ENCODE data around the gene CERS1.

CERS1 gene, protein sequence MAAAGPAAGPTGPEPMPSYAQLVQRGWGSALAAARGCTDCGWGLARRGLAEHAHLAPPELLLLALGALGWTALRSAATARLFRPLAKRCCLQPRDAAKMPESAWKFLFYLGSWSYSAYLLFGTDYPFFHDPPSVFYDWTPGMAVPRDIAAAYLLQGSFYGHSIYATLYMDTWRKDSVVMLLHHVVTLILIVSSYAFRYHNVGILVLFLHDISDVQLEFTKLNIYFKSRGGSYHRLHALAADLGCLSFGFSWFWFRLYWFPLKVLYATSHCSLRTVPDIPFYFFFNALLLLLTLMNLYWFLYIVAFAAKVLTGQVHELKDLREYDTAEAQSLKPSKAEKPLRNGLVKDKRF

GRCh38 chr19:18895824-18896341 is at the start of gene CERS1:
Gene CERS1, minus strand, starts transcription at chr19:18896158. Its CDS starts 86 bp downstream, at chr19:18896072.
- no peak for DNase-seq

GRCh38 chr19:18945297-18945696 is 49.3 kb upstream of the CERS1 start:
- no peak for DNase-seq

DNA sequence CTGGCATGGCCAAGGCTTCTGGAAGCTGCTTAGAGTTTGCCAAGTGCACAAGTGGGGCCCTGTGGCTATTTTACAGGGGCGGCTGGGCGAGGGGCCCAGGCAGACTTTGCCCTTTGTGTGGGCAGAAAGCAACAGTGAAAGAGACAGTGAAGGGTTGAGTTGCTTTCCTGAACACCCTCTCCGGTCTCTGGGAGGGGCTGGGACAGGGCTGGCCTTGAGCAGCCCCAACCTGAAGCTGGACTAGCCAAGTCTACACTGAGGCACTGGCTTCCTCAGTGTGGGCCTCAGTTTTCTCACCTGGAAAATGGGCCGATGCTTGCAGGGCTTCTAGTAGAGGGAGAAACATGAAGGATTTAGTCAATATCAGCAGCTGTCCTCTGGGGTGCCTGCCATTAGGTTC is 47.5 kb upstream of the CERS1 start:
- no peak for DNase-seq

GRCh38 chr19:18942692-18943091 is 46.7 kb upstream of the CERS1 start:
- DNase-seq = no peak

DNA sequence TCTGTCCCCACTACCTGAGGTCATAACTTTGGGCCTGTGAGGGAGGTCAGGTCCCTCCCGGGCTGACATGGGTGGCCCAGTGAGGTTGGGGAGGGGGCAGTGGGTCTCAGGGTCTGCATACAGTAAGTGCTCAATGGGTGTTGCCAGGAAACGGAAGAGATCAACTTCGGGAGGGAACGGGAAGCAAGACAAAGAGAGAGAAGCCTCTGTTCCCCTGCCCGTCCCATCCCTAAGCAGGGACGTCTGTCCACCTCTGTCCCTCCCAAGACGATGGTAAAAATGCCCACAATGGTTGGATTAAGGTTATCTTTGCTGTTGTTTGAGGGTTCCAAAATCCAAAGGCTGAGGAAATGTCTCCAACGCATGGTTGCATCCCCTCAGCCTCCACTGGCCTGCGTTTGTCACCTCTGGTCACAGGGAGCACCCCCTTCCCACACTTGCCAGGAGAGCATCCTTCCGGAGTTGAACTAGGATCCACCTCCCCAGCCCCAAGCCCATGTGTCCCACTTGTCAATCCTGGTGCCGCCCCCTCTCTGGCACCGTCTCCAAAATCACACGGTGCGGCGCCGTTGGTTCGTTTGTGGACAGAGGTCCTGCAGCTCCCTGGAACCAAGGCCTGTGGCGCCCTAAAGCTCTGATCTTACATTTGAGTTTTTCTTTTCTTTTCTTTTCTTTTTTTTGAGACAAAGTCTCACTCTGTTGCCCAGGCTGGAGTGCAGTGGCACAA is 45.8 kb upstream of the CERS1 start:
- no peak for DNase-seq

- DNase-seq = peak; percentile 72 to 81
Measured at GRCh38 chr19:18940769-18941627, 45.0 kb upstream of the CERS1 start, which contains the start of gene HOMER3. Gene HOMER3, minus strand, starts transcription at chr19:18941217. Its CDS starts 2,235 bp downstream, at chr19:18938982.

- no peak for DNase-seq
Measured at GRCh38 chr19:18939922-18940768, 44.2 kb upstream of the CERS1 start.

DNA sequence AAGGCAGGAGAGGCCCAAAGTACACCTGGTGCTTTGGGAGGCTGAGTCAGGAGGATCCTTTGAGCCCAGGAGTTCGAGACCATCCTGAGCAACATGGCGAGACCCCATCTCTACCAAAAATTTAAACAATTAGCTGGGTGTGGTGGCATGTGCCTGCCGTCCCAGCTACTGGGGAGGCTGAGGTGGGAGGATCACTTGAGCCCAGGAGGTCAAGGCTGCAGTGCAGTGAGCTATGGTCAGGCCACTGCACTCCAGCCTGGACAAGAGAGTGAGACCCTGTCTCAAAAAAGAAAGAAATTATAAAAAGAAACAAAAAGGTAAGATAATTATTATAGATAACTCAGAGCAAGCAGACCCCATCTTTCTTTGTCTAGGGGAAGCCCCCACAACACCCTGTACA is 43.2 kb upstream of the CERS1 start:
- DNase-seq = no peak

- DNase-seq = no peak
Measured at GRCh38 chr19:18933297-18933696, 37.3 kb upstream of the CERS1 start.

- DNase-seq = peak; percentile 84 to 86
Measured at GRCh38 chr19:18932216-18932841, 36.4 kb upstream of the CERS1 start.

DNA sequence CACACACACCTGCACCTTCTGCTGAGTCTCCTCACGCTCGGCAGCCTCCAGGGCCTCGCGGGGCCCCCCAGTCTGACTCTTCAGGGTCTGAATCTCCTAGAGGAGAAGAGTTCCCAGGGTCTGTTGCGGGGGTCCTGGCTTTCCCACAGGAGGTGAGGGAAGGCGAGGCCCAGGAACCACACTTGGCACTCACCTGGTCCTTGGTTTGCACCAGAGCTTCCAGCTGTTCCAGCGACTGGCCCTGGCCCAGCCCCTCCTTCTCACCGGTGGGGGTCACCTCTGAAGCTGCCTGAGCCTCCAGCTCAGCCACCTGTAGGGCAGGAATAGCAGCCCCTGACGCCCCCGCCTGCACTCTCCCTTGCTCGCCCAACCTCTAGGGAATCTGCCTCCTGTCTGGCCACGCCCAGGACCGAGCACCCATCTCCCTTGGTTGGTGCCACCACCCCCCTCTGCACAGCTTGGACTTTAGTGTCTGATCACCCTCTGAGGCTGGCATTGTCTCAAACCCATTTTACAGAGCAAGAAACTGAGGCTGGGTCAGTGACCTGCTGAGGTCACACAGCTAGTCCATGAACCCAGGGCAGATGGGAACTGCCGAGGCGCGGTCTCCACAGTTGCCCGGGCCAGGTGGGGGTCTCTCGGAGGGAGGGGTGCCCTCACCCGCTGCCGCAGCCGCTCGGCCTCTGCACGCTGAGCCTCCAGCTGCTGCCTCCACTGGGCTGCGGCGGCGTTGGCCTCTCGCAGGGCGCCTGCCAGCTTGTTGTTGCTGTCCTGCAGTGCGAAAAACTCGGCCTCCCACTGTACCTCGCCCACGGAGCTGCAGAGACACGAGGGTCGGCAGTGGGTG is 35.6 kb upstream of the CERS1 start:
- no peak for DNase-seq

DNA sequence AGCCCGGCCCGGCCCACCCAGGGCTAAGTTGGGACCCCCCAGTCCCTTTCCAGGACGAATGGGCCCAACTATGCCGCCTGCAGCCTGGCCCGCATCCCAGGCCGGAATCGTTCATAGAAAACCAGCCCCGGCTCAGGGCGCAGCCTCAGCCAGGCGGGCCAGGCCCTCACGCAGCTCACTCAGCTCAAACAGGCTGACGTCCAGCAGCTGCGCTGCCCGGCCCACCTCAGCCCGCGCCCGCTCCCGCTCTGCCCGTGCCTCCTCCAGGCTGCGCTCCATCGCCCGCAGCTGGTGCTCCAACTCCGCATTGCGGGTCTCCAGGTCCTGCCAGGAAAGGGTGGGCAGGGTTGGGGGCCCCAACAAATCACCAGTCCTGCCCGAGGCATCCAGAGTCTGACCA is 33.4 kb upstream of the CERS1 start:
- DNase-seq = no peak

GRCh38 chr19:18928018-18928805 is 32.3 kb upstream of the CERS1 start:
- no peak for DNase-seq

DNA sequence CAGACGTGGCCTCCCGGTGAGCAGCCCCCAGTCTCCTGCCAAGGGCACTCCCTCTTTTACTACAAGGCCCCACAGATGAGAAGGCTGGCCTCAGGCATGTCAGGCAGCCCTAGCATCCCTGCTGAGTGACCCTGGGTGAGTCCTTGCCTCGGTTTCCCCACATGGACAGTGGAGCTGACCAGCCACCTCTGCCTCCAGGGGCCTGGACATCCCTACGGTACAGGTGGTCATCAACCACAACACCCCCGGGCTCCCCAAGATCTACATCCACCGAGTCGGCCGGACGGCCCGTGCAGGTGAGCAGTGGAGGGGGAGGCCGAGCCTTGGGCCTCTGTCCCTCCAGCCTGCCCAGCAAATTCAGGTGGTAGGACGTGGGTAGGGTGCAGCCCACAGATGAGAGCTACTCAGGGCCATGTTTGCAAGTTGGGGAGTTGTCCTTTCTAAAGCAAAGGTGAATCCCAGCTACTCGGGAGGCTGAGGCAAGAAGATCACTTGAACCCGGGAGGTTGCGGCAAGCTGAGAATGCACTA is 28.8 kb upstream of the CERS1 start:
- DNase-seq = no peak

- no peak for DNase-seq
Measured at GRCh38 chr19:18922228-18922985, 26.4 kb upstream of the CERS1 start.

DNA sequence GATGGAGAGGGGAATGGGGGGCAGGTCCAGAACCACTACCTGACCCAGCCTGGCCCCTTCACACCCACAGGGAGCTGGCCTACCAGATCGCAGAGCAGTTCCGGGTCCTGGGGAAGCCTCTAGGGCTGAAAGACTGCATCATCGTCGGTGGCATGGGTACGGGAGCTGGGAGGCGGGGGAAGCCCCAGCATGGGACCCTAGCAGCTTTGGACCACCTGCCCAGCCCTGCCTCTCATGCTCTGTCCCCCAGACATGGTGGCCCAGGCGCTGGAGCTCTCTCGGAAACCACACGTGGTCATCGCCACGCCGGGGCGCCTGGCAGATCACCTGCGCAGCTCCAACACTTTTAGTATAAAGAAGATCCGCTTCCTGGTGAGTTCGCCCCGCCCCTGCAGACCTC is 25.6 kb upstream of the CERS1 start:
- no peak for DNase-seq

GRCh38 chr19:18920400-18920799 is 24.4 kb upstream of the CERS1 start:
- no peak for DNase-seq

GRCh38 chr19:18919900-18920214 is 23.9 kb upstream of the CERS1 start:
- DNase-seq = no peak
